ENCODE results near the gene NBEA. TPM values are rescaled to one million over a fixed set of nuclear protein-coding genes. Genes with fewer than 3 reads are reported as not detected.

Gene NBEA
- total RNA-seq, 1 experiment from 2014 or later: 0.51 TPM

DNA sequence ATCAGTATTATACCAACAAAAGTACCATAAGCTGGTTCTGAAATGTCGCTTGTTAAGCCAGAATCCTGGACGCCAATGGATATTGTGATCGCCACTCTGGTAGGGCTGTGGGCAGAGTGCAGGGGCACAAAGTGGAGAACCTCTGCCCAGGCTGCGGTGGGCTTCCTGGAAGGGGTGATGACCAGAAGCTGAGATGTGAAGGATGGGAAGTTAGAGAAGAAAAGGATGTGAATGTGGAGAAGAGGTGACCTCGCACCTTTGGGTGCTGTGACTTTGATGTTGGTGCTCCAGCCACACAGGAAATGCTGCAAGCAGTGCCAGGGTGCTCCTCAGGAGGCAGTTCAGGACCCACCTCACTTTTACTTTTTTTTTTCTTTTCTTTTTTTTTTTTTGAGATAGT, 742.4 kb downstream of the NBEA start:
- in situ Hi-C loops (cut with HindIII; ENCODE audit: low pct_unique_long_range_greater_than_20kb, low sequenced_read_pairs): no loop called here

DNA sequence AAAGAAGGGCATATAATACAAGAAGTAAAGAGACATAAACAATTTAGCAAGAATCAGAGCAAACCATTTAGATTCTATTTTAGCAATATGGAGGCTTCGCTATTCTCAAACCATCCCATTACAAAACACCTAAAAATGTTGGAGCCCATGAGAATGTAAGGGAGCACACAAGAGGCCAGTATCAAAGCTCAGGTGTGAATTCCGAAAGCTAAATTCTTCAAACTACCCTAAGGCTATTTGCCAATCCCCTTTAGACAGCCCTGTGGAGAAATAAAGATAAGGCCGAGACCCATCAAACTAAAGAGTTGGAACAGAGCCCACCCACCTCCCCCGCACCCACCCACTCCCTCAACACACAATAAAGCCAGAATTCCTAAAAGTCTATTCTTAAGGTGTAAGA, 745.3 kb downstream of the NBEA start:
- in situ Hi-C loops (cut with HindIII; ENCODE audit: low pct_unique_long_range_greater_than_20kb, low sequenced_read_pairs): no loop called here
- no peak for DNase-seq (ENCODE audit: low read depth)

More for the DNA sequence above, 742.4 kb downstream of the NBEA start:
- DNase-seq (ENCODE audit: low read depth): no peak

DNA sequence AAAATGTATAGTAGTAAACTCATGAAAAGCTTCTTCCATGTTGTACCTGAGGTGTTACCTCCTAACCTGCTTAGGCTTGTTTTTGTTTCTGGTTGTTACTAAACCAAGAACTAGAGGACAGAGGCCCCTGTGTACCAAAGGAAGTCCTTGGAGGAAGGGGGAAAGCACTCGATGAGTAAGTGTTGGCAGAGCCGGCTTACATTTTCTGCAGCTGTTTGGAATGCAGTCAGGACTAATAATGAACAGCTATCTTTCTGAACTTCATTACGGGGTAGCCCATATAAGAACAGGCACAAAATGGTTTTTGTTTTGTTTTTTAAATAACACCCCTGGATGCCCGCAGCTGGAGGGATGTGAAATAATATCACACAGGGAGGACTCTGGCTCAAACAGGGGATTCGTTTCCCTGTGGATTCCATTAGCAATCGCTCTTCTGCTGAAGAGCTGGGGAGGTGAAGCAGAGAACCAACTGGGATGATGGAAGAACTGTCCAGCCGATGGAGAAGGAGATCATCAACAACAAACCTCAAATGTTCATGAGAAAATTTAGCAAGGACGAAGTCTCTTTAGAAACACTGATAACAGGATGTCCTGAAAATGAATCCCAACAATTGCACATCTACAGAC, 748.6 kb downstream of the NBEA start:
- in situ Hi-C loops (cut with HindIII; ENCODE audit: low pct_unique_long_range_greater_than_20kb, low sequenced_read_pairs): no loop called here
- DNase-seq (ENCODE audit: low read depth): no peak

DNA sequence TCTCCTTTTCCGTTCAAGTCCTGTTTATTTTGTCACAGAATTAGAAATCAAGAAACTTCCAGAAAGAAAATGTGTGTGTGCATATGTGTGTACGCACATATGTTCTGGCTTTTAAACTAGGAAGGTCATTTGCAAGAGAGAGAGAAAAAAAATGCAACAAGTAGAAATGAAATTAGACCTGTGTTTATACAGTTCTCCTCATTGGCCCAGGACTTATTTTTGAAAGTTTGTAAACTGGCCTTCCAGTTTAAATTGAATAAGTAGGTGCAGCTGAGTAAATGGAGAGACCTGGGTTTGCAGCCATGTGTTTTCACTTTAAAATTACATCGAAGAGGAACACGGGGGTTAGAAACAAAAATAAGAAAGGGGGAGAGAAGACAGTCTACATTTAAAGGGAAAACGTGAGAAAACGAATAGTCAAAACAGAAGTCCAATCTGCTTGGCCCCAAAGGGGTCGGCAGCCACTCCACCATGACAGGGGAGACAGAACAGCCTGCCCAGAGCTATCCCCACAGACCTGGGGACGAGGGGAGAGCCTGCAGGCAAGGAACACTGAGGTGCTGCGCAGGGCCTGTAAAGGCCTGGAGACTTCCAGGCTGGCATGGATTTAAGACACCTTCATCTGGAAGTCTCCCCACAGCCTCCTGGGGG, 751.2 kb downstream of the NBEA start:
- no peak for DNase-seq (ENCODE audit: low read depth)
- in situ Hi-C loops (cut with HindIII; ENCODE audit: low pct_unique_long_range_greater_than_20kb, low sequenced_read_pairs): no loop called here

DNA sequence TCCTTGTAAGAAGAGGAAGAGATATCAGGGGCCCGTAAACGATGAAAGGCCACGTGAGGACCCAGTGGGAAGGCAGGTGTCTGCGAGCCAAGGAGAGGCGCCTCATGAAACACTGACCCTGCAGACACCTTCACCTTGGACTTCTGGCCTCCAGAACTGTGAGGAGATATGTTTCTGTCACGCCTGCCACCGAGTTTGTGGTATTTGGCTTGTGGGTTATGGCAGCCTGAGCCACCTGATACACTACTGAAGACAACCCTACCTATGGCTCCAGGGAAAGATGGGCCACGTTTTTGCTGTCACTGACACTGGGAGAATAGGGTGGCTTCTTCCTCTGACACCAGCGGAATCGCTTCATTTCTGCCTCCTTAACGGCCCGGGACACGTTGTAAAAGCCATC, 752.0 kb downstream of the NBEA start:
- no peak for DNase-seq (ENCODE audit: low read depth)

DNA sequence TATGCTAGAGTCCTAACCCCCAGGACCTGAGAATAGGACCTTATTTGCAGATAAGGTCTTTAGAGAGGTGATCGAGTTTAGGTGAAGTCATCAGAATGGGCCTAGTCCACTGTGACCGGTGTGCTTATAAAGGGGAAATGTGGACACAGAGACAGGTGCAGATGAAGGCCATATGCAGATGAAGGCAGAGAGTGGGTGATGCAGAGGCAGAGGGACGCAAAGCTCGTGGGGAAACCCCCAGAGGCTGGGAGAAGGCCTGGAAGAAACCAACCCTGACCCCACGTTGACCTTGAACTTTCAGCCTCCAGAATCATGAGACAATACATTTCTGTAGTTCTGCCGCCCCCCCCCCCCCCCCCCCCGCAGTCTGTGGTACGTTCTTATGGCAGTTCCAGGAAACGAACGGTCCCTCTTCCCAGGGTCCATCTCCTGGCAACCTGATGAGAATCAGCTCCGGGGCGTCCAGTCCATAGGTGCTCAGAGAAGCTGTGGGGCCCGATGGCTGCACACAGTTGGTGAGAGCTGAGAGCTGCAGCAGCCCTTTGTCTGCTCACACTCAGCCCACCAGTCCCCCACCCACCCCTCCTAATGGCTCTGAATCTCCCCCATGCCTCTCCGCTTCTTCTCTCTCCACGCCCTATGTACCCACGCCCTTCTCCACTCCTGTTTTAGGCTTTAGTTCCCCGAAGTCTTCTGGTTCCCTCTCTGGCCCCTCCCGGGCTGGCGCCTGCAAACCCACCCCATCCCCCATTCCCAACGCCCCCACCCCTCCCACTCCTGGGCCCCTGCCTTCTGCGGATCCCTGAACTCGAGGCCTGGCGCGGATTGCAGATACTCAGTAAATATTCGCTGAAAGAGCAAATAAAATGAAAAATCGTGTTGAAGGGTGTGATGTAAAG, 752.7 kb downstream of the NBEA start:
- in situ Hi-C loops (cut with HindIII; ENCODE audit: low pct_unique_long_range_greater_than_20kb, low sequenced_read_pairs): no loop called here

More for the DNA sequence above, 752.0 kb downstream of the NBEA start:
- in situ Hi-C loops (cut with HindIII; ENCODE audit: low pct_unique_long_range_greater_than_20kb, low sequenced_read_pairs): no loop called here

DNA sequence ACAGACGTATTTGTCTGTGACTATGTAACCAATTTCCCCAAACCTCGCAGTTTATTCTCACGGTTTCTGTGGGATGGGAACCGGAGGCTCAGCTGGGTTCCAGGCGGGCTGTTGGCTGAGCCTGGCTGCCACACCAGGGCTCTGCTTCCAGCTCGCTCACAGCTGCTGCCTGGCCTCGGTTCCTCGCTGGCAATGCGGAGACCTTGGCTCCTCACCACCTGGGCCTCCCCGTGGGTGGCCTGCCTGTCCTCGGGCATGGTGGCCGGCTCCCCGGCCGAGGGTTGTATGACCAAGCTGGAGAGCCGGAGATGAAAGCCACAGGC, 753.3 kb downstream of the NBEA start:
- no peak for DNase-seq (ENCODE audit: low read depth)
- in situ Hi-C loops (cut with HindIII; ENCODE audit: low pct_unique_long_range_greater_than_20kb, low sequenced_read_pairs): no loop called here

More for the DNA sequence above, 752.7 kb downstream of the NBEA start:
- DNase-seq (ENCODE audit: low read depth): no peak

DNA sequence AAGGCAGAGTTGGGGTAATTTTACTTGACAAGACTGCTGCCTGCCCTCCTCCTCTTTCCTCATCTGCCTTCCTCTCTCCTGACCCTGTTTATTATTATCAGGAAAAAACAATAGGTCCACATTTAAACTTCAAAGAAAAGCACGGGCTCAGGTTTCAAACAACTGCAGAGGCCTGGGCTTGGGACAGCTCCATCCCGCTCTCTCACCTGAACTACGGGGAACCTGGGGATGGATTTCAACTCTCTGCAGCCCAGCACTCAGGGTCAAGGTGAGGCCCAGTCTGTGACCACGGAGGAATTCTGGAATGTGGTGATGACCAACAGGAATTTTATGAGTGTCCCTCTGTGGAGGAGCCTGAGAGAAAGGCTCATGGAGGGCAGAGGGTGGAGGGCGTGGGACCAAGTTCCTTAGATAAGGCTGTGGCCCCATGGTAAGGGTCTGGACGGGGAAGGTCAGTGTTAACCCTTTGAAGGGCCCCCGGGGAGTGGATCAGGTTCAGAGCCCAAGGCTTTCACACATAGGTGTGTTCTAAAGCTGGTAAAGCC, 755.2 kb downstream of the NBEA start:
- DNase-seq (ENCODE audit: low read depth): no peak
- in situ Hi-C loops (cut with HindIII; ENCODE audit: low pct_unique_long_range_greater_than_20kb, low sequenced_read_pairs): no loop called here

DNA sequence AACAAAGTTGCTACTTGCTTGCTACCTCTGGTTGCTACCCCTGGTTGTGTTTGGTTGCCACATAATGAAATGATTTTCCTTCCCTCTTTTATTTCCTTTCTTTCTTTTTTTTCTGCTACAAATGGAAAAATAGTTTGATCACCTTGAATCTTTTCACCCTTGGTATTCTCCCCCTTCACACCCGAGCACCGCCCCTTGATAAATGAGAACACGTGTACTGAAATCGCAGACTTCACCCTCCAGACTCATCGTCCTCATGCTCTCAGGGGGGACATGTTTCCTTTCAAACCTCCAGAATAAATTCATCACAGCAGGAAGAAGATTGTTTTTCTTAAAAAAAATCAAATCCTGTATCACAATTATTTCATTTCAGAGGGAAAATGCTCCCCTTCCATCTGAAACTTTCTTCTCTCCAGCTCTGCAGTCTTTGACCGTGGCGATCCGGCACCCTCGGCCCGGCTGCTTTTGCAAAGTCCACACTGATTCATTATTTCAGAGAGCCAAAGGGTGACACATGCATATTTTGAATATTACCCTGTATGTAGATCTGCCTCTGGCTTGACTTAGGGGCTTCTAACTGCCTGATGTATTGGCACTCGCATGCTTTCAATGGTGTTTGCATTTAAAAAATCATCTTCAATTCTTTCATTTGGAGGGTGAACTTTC, 757.0 kb downstream of the NBEA start:
- no peak for DNase-seq (ENCODE audit: low read depth)
- in situ Hi-C loops (cut with HindIII; ENCODE audit: low pct_unique_long_range_greater_than_20kb, low sequenced_read_pairs): no loop called here

DNA sequence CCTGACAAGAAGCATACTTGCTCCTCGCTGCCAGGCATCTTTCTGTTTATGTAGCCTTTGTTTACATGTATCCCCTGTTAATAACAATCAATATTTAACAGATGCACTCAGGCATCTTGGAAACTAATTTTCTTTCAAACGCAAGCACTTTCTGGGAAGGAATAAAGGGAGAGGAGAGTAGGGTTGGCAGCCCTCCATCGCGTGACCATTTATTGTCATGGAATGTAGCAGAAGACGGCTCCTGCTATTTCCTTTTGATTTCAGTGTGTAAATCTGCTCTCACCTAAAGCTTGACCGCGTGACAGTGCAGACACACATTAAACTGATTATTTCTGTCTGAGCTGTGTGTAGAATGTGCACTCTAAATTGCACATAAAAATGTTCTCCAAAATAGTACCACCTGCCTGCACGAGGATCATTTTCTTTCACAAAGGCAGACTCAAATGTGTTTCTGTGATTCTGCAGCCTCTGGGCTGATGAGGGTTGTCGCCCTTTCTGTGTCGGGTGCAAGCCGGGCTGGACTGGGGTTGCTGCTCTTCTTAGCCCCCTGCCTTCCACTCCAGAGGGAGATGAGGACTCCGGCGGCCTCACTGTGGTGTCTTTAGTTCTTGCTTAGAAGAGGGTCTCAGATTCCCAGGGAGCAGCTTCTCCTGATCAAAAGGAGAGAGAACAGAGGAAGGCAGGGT, 757.9 kb downstream of the NBEA start:
- DNase-seq (ENCODE audit: low read depth): no peak
- in situ Hi-C loops (cut with HindIII; ENCODE audit: low pct_unique_long_range_greater_than_20kb, low sequenced_read_pairs): no loop called here

DNA sequence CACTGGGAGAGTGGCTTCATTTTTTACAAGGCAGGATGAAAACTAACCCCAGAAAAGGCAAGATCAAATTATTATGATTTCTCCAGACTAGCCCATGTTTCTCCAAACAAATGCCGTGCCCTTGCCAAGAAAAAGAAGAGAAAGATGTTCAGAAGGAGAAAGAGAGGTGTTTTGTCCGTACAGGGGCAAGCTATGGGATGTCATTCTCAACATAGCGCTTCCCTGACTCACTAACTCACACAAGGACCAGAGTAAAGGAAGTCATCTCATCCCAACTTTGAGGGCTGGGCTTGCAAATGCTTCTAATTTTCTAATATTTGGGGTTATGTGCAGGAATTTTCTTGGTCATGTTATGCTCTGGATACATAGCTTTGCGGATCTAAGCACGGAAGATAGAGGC, 758.6 kb downstream of the NBEA start:
- in situ Hi-C loops (cut with HindIII; ENCODE audit: low pct_unique_long_range_greater_than_20kb, low sequenced_read_pairs): no loop called here
- DNase-seq (ENCODE audit: low read depth): no peak

DNA sequence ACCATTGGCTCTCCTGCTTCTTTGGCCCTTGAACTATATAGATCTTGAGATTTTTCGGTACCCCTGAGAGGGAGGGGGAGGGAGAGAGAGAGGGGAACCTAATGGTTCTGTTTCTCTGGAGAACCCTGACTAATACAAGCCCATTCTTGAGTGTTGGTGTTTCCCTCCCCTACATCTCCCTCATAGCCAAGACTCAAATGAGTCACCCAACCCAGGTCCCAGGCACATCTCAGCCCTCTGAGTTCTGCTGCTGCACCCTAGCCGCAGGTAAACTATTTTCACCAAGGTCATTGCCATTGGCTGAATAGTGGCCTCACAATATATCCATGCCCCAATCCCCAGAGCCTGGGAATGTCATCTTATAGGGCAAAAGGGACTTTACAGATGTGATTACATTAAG, 760.2 kb downstream of the NBEA start:
- DNase-seq (ENCODE audit: low read depth): no peak
- in situ Hi-C loops (cut with HindIII; ENCODE audit: low pct_unique_long_range_greater_than_20kb, low sequenced_read_pairs): no loop called here

DNA sequence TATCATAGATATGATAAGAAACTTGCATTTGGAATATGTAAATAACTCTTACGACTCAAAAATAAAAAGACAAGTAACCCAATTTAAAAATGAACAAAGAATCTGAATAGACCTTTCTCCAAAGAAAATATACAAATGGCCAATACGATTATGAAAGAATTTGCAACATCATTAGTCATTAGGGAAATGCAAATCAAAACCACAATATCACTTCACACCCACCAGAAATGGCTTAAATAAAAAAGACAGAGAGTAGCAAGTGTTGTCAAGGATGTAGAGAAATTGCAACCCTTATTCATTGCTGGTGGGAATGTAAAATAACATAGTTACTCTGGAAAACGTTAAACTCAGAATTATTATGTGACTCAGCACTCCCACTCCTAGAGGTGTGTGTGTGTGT, 761.0 kb downstream of the NBEA start:
- no peak for DNase-seq (ENCODE audit: low read depth)
- in situ Hi-C loops (cut with HindIII; ENCODE audit: low pct_unique_long_range_greater_than_20kb, low sequenced_read_pairs): no loop called here

DNA sequence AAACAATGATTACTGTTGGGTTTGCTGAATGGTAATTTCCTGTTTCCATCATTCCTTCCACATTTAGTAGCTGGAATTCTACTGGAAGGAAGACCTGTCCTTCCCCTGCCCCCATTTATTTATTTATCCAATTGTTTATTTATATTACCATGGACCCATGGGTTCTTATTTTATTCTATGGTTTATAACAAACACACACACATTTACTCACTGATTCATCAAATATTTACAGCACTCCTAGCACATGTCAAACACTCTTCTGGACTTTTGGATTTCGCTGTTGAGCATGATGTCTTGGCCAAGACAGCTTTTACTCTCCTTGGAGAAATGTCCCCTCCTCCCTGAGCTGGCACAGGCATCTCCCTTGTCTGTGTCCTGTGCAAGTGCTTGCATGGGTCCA, 762.3 kb downstream of the NBEA start:
- in situ Hi-C loops (cut with HindIII; ENCODE audit: low pct_unique_long_range_greater_than_20kb, low sequenced_read_pairs): no loop called here
- no peak for DNase-seq (ENCODE audit: low read depth)

DNA sequence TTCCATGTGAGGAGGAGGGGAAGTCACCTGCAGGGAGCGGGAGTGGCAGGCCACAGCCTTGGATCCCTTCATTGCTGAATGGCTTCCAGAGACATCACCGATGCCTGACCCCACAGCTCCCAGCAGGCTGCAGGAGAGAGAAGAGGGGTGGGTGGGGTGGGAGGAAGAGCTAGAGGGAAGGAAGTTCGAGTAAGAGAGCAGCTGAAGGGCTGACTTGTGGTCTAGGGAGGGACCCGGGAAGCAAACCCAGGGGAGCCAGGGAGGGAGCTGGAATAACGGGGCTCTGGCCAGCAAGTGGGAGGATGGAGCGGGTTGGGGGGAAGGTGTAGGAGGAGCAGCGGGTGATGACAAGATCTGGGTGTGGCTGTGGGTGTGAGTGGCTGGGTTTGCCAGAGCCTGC, 764.2 kb downstream of the NBEA start:
- no peak for DNase-seq (ENCODE audit: low read depth)
- in situ Hi-C loops (cut with HindIII; ENCODE audit: low pct_unique_long_range_greater_than_20kb, low sequenced_read_pairs): no loop called here

DNA sequence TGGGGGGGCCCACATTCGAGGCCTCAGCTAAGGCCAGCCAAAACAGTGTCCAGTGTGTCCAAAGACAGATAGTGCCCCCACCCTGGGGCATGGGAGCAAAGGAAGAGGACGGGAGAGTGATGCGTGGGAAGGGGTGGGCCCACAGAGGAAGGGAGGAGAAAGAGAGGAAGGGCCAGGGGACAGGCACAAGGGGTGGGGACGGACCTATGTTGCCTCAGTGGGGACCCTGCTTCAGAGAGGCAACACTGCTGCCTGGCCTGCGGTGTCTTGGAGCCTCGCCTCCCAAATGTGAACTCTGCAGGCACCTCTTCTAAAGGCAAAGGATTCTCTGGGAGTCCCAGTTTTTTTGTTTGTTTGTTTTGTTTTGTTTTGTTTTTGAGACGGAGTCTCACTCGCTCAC, 764.7 kb downstream of the NBEA start:
- DNase-seq (ENCODE audit: low read depth): no peak
- in situ Hi-C loops (cut with HindIII; ENCODE audit: low pct_unique_long_range_greater_than_20kb, low sequenced_read_pairs): no loop called here

DNA sequence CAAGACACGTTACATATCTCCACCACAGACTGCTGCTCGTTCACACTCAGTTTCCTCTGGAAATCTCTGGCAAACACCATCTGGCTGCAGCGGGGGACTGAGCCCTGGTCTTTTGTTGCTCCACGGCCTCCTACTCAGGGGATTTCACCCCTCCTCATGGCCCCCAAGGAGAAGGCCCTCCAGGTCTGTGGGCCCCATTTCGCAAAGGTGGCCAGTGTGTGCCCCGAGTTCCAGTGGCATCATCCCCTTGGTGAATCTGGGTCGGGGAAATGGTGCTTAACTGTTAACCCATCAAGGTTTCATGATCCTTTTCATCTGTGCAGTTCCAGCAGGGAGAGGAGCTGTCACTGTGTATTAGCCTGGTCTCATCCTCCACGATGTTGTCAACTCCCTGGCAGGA, 769.8 kb downstream of the NBEA start:
- in situ Hi-C loops (cut with HindIII; ENCODE audit: low pct_unique_long_range_greater_than_20kb, low sequenced_read_pairs): no loop called here
- DNase-seq (ENCODE audit: low read depth): no peak

All from Caki2 (cell line).